Measurements from ENCODE around the gene TMEM203. TPM values are rescaled to one million over a fixed set of nuclear protein-coding genes. Genes with fewer than 3 reads are reported as not detected.

Gene TMEM203
- total RNA-seq, 1 donor from 2014 or later, result 34.1 TPM

- DNase-seq (no peak), ATAC-seq (ENCODE audit: low read depth) (no peak)
- ChIA-PET POLR2A (interaction anchor here (1.0 to 1.9 kb wide), 3 partner anchors 39 to 182 kb away, joined by 3 to 10 read pairs (median 4); partner anchors contain the start of genes ANAPC2 and SSNA1), CTCF (interaction anchor here (4.1 kb wide), 1 partner anchor 182 kb away, joined by 21 read pairs; the partner anchor contains the start of gene NPDC1)
- Mint-ChIP-seq H3K4me3 (no peak overlapping the region), H3K36me3 (ENCODE audit: low read depth) (no peaks in the 10 kb centered on the region), H3K27me3 (peaks cover 2% of the 10 kb centered on the region), H3K27ac (no peak overlapping the region), H3K4me1 (peaks cover 12% of the 10 kb centered on the region), H3K9me3 (no peaks in the 10 kb centered on the region)
- TF ChIP-seq, protein P1, sequence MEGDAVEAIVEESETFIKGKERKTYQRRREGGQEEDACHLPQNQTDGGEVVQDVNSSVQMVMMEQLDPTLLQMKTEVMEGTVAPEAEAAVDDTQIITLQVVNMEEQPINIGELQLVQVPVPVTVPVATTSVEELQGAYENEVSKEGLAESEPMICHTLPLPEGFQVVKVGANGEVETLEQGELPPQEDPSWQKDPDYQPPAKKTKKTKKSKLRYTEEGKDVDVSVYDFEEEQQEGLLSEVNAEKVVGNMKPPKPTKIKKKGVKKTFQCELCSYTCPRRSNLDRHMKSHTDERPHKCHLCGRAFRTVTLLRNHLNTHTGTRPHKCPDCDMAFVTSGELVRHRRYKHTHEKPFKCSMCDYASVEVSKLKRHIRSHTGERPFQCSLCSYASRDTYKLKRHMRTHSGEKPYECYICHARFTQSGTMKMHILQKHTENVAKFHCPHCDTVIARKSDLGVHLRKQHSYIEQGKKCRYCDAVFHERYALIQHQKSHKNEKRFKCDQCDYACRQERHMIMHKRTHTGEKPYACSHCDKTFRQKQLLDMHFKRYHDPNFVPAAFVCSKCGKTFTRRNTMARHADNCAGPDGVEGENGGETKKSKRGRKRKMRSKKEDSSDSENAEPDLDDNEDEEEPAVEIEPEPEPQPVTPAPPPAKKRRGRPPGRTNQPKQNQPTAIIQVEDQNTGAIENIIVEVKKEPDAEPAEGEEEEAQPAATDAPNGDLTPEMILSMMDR (IDR thresholded peaks at IDR 0.05), result no peak
- intact Hi-C loops (cut with micrococcal nuclease), result loop anchor here (10.0 kb wide), 2 partner anchors 284 to 344 kb away; partner anchors contain the start of genes C8G, FBXW5 and TRAF2
These were observed 23.1 kb upstream of the TMEM203 start for GRCh38 chr9:137228506-137228967.

DNA sequence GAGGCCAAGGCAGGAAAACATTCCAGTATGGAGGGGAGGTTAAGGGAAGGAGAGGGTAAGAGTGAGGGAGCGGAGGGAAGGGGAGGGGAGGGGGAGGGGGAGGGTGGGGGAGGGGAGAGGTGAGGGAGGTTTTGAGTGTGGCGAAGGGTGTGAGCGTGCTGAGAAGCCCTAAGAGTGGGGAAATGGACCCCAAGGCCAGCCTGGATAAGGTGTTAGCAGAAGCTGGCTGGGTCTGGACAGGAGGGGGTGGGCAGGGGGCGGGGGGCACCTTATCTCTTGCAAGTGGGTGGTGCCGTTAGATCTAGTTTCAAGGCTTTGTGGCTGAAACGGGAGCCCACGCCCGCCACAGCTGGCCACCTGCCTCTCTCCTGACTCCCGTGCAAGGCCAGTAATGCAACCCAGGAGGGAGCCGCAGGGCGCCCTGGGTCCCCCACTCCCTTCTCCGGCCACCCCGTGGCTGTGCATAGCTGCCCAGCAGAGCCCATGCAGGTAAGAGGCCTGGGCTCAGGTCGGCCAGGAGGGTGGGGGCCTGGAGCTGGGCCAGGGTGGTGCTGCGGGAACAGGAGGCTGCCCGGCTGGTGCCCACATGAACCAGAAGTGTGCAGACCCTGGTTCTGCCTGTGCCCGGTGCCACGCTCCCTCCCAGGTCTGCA is 22.5 kb upstream of the TMEM203 start:
- H3K4me3 Mint-ChIP-seq, result no peak overlapping the region
- no peak for DNase-seq
- POLR2A ChIA-PET, result interaction anchor here (0.6 to 1.9 kb wide), 6 partner anchors 23 to 181 kb away, joined by 3 to 10 read pairs (median 4); partner anchors contain the start of genes ANAPC2, MAN1B1, NDOR1 and SSNA1

DNA sequence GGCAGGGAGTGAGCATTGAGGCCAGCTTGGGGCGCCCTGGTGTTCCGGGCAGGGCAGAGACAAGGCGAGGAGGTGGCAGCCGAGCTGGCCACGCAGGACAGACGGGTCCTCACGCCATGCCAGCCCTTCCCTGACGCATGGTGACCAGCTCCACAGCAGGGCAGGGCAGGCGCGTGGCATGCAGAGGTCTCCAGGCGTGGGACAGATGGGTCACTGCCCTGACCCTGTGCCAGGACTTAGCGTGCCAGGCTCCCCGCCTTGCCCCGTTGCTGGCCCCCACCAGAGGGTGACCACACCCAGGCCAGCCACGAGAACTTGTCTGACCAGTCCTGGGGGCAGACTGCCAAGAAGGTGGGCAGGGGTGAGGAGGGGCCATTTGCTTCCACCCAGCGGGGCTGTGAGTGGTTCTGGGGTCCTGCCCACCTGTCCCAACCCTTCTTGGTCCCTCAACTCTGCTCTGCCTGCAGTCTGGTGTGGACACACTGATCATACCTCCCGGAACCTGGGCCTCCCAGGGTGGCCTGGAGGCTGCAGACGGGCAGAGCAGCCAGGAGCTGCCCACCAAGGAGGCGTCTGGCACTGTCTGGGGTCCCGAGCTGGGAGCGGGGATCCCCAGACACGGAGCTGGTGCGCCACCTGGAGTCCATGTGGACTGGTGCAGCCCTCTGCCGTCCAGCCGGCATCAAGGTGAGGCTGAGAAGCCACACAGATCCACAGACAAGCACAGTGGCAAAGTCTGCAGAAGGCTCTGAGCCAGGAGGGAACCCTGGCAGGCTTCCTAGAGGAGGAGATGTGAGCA is 21.8 kb upstream of the TMEM203 start, which contains the start of gene RNF224:
Gene RNF224, plus strand, starts transcription at position 449 of the 799 bp plus-strand sequence. CDS start 834 bp downstream, outside the sequence.
- ChIA-PET CTCF (interaction anchor here (0.9 to 4.1 kb wide), 12 partner anchors 9 to 198 kb away, joined by 3 to 21 read pairs (median 5); partner anchors contain the start of genes ANAPC2, DPP7, NDOR1 and NPDC1), POLR2A (interaction anchor here (0.6 to 1.9 kb wide), 10 partner anchors 13 to 181 kb away, joined by 3 to 10 read pairs (median 4); partner anchors contain the start of genes ANAPC2, MAN1B1, NDOR1 and NPDC1)
- H3K36me3 Mint-ChIP-seq (ENCODE audit: low read depth), result no peaks in the 10 kb centered on the region
- H3K4me1 Mint-ChIP-seq, result peaks cover 18% of the 10 kb centered on the region
- TF ChIP-seq, protein P1 (IDR thresholded peaks at IDR 0.05), result no peak
- peaks cover 2% of the 10 kb centered on the region for H3K27me3 Mint-ChIP-seq
- peak; percentile 74 for DNase-seq
- peak within 1 kb of the TSS; percentile 35 for H3K27ac Mint-ChIP-seq
- no peak within 1 kb of the TSS for H3K4me3 Mint-ChIP-seq
- intact Hi-C loops (cut with micrococcal nuclease), result loop anchor here (1.0 to 10.0 kb wide), 5 partner anchors 38 to 342 kb away; partner anchors contain the start of genes C8G, FBXW5, NPDC1 and TRAF2
- ATAC-seq (ENCODE audit: low read depth), result peak; percentile 41
- H3K9me3 Mint-ChIP-seq, result no peaks in the 10 kb centered on the region

More for the DNA sequence above, 22.5 kb upstream of the TMEM203 start:
- H3K9me3 Mint-ChIP-seq, result no peaks in the 10 kb centered on the region
- intact Hi-C loops (cut with micrococcal nuclease), result loop anchor here (1.0 to 10.0 kb wide), 5 partner anchors 39 to 343 kb away; partner anchors contain the start of genes C8G, FBXW5, NPDC1 and TRAF2
- H3K4me1 Mint-ChIP-seq, result peaks cover 16% of the 10 kb centered on the region
- peaks cover 2% of the 10 kb centered on the region for H3K27me3 Mint-ChIP-seq
- peak overlapping the region; percentile 15 for H3K27ac Mint-ChIP-seq
- TF ChIP-seq, protein P1 (IDR thresholded peaks at IDR 0.05), result no peak
- H3K36me3 Mint-ChIP-seq (ENCODE audit: low read depth), result no peaks in the 10 kb centered on the region
- CTCF ChIA-PET, result interaction anchor here (0.9 to 4.1 kb wide), 9 partner anchors 8 to 199 kb away, joined by 3 to 21 read pairs (median 10); partner anchors contain the start of genes ANAPC2, NPDC1 and SSNA1
- no peak for ATAC-seq (ENCODE audit: low read depth)

DNA sequence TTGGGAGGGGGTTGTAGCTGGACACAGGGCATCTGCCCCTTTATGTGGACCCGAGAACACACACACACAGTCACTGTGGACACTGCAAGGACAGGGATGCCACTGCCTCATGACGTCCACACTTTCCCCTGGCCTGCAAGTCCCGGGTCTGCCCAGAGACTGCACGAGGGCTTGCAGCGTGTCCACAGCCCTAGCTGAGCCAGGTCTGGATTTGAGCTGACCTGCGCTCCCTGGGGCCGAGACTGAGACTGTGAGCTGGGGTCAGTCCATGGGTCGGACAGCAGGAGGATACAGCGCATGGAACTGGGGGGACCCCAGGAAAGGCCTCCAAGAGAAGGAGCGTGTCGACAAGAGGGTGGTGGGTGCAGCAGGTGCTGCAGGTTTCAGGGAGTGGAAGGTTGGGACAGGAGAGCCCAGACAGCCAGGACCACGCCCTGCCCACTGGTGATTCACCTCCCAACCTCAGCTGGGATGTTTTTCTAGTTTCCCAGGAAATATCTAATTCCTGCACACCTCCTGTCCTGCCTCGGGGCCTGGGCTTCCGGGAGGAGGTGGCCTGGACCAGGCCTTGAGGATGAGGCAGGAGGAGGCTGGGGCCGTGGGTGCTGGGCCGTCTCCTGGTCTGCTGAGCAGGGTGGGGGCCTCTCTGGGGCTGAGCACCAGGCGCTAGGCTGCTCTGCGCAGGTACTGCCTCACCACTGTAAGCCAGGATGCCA is 21.0 kb upstream of the TMEM203 start:
- Mint-ChIP-seq H3K27ac (peak overlapping the region; percentile 35), H3K4me1 (peaks cover 18% of the 10 kb centered on the region), H3K27me3 (peaks cover 2% of the 10 kb centered on the region), H3K4me3 (no peak overlapping the region), H3K36me3 (ENCODE audit: low read depth) (no peaks in the 10 kb centered on the region), H3K9me3 (no peaks in the 10 kb centered on the region)
- intact Hi-C loops (cut with micrococcal nuclease), result loop anchor here (1.0 to 10.0 kb wide), 5 partner anchors 37 to 342 kb away; partner anchors contain the start of genes C8G, FBXW5, NPDC1 and TRAF2
- ChIA-PET POLR2A (interaction anchor here (0.8 to 1.9 kb wide), 7 partner anchors 10 to 180 kb away, joined by 3 to 10 read pairs (median 4); partner anchors contain the start of genes ANAPC2, NDOR1, NPDC1 and SSNA1), CTCF (interaction anchor here (1.1 to 4.1 kb wide), 10 partner anchors 22 to 191 kb away, joined by 3 to 21 read pairs (median 8); partner anchors contain the start of genes ANAPC2, DPP7, NDOR1 and NPDC1)
- DNase-seq, result no peak
- TF ChIP-seq, protein P1 (IDR thresholded peaks at IDR 0.05), result no peak
- ATAC-seq (ENCODE audit: low read depth), result no peak
